Mucosa of gallbladder (tissue), 1 donor: Measurements from ENCODE around the gene LRRC43. TPM values are rescaled to one million over a fixed set of nuclear protein-coding genes. Genes with fewer than 3 reads are reported as not detected.

Source experiments
- DNase-seq: peaks from one replicate; pipeline ENCODE4 v3.0.0-alpha.2; 2020; ENCODE audit warnings: low spot score
- total RNA-seq: library from RNA; stranded (reverse); gene quantifications from one replicate; pipeline ENCODE4 v1.2.1, GENCODE V29; 2021
- donor health status: DM: no; HTN: no; CAD: no.

Gene LRRC43
- 3.5 TPM for total RNA-seq

GRCh38 chr12:122182887-122183587 lies at the start of gene LRRC43:
LRRC43 (plus strand) TSS chr12:122183123; CDS start chr12:122183145, 22 bp downstream.
- peak; percentile 22 for DNase-seq

GRCh38 chr12:122133192-122133950 lies 49.6 kb upstream of the LRRC43 start:
- DNase-seq = no peak

GRCh38 chr12:122135437-122136031 lies 47.4 kb upstream of the LRRC43 start:
- DNase-seq = no peak

- DNase-seq = no peak
Observed at GRCh38 chr12:122137229-122137628, 45.7 kb upstream of the LRRC43 start.

- no peak for DNase-seq
Observed at GRCh38 chr12:122137681-122138080, 45.2 kb upstream of the LRRC43 start.

- DNase-seq = no peak
Observed at GRCh38 chr12:122138181-122138580, 44.7 kb upstream of the LRRC43 start.

GRCh38 chr12:122138616-122139015 lies 44.3 kb upstream of the LRRC43 start:
- DNase-seq = no peak

- no peak for DNase-seq
Observed at GRCh38 chr12:122139266-122139665, 43.7 kb upstream of the LRRC43 start.

- no peak for DNase-seq
Observed at GRCh38 chr12:122139941-122140340, 43.0 kb upstream of the LRRC43 start.

GRCh38 chr12:122140467-122141257 lies 42.3 kb upstream of the LRRC43 start:
- no peak for DNase-seq

- no peak for DNase-seq
Observed at GRCh38 chr12:122141911-122142725, 40.8 kb upstream of the LRRC43 start.

GRCh38 chr12:122142857-122143256 lies 40.1 kb upstream of the LRRC43 start:
- DNase-seq = no peak

GRCh38 chr12:122144885-122145284 lies 38.0 kb upstream of the LRRC43 start:
- no peak for DNase-seq

GRCh38 chr12:122145505-122146330 lies 37.2 kb upstream of the LRRC43 start:
- DNase-seq = no peak

GRCh38 chr12:122147514-122148290 lies 35.2 kb upstream of the LRRC43 start:
- DNase-seq = no peak

- peak; percentile 34 for DNase-seq
Observed at GRCh38 chr12:122148657-122149056, 34.3 kb upstream of the LRRC43 start.

GRCh38 chr12:122150127-122150681 lies 32.7 kb upstream of the LRRC43 start:
- no peak for DNase-seq

- DNase-seq = no peak
Observed at GRCh38 chr12:122152754-122153153, 30.2 kb upstream of the LRRC43 start.

GRCh38 chr12:122155705-122156104 lies 27.2 kb upstream of the LRRC43 start:
- DNase-seq = no peak
